Activated naive CD8-positive, alpha-beta T cell treated with anti-CD3 and anti-CD28 coated beads, Interleukin-2, amount 50 U/mL, for 24 hours (primary cell): ENCODE measurements around the gene SGSM2.

Source experiments
- ATAC-seq: fragments of 150-1000 bp; cut with Tn5 transposase; one replicate; pipeline ENCODE4 v1.10.0; 2021
- DNase-seq: peaks from one replicate; pipeline ENCODE4 v3.0.0; 2021
- H3K27ac Mint-ChIP-seq: one replicate; pipeline ENCODE4 v1.8.0; 2021; ENCODE audit warnings: mild to moderate bottlenecking, mixed read lengths
- H3K27me3 Mint-ChIP-seq: one replicate; pipeline ENCODE4 v1.8.0; 2021; ENCODE audit warnings: mixed read lengths
- H3K36me3 Mint-ChIP-seq: one replicate; pipeline ENCODE4 v1.8.0; 2021; ENCODE audit warnings: low read depth, mixed read lengths
- H3K4me1 Mint-ChIP-seq: one replicate; pipeline ENCODE4 v1.8.0; 2021; ENCODE audit warnings: mixed read lengths
- H3K4me3 Mint-ChIP-seq: one replicate; pipeline ENCODE4 v1.8.0; 2021; ENCODE audit warnings: mild to moderate bottlenecking, moderate library complexity, mixed read lengths
- H3K9me3 Mint-ChIP-seq: one replicate; pipeline ENCODE4 v1.8.0; 2021; ENCODE audit warnings: mixed read lengths

SGSM2 gene

DNA sequence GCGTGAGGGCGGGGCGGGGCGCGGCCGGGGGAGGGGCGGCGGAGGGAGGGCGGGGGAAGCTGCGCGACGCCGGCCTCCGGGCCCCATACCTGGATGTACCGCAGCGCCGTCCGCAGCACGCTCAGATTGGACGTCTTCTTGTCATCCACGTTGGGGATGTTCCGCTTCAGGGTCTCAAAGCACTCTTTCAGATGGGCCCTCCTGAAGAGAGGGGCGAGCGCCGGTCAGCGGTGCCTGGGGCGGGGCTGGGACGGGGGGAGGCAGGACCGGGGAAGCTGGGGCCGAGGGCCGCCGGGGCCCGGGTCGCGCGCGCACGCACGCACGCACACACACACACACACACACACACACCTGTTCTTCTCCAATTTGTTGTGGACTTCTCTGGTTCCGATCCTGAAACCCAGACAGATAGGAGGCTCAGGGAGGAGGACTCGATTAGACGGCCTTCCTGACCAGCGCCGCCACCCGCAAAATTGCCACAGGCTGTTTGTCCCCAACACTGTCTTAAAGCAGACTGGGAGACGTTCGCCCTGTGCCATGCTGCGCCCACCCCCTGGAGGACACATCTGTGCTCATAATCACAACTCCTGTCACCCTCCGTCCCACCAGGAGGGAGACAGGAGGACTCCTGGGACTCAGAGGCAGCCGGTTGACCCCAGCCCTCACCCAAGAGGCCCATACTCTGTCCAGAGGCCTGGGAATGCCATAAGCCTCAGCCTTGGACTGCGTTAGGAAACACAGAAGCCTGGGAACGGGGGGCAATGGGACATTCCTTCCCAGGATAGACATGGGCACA, 56.9 kb downstream of the SGSM2 start:
- Mint-ChIP-seq H3K36me3 (peaks cover 6% of the 10 kb centered on the region), H3K27me3 (no peaks in the 10 kb centered on the region), H3K9me3 (no peaks in the 10 kb centered on the region), H3K4me3 (peak overlapping the region; percentile 82), H3K27ac (peak overlapping the region; percentile 90), H3K4me1 (peaks cover 64% of the 10 kb centered on the region)
- DNase-seq (peak; percentile 23), ATAC-seq (no peak)

DNA sequence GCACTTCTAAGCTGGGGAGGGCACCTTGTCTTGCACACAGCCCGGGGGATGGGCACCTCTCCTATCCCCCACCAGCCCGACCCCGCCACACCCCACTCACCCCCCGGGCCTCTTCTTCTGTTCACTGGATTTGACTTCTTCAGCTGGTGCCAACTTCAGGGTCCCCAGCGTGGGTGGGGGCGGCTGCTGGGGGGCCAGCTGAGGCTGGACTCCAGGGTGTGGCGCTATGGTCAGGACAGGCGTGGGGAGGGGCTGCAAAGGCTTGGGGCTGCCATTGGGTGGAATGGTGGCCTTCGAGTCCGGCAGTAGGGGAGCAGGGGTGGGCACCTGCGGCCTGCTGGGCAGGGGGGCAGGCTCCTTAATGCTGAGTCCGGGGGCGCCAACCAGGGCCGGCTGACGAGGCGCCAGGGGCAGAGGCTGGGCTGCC, 57.5 kb downstream of the SGSM2 start:
- H3K9me3 Mint-ChIP-seq: no peaks in the 10 kb centered on the region
- DNase-seq (no peak), ATAC-seq (no peak)
- H3K27me3 Mint-ChIP-seq: no peaks in the 10 kb centered on the region
- H3K27ac Mint-ChIP-seq: no peak overlapping the region
- H3K36me3 Mint-ChIP-seq: peaks cover 4% of the 10 kb centered on the region
- H3K4me3 Mint-ChIP-seq: peak overlapping the region; percentile 82
- H3K4me1 Mint-ChIP-seq: peaks cover 66% of the 10 kb centered on the region

DNA sequence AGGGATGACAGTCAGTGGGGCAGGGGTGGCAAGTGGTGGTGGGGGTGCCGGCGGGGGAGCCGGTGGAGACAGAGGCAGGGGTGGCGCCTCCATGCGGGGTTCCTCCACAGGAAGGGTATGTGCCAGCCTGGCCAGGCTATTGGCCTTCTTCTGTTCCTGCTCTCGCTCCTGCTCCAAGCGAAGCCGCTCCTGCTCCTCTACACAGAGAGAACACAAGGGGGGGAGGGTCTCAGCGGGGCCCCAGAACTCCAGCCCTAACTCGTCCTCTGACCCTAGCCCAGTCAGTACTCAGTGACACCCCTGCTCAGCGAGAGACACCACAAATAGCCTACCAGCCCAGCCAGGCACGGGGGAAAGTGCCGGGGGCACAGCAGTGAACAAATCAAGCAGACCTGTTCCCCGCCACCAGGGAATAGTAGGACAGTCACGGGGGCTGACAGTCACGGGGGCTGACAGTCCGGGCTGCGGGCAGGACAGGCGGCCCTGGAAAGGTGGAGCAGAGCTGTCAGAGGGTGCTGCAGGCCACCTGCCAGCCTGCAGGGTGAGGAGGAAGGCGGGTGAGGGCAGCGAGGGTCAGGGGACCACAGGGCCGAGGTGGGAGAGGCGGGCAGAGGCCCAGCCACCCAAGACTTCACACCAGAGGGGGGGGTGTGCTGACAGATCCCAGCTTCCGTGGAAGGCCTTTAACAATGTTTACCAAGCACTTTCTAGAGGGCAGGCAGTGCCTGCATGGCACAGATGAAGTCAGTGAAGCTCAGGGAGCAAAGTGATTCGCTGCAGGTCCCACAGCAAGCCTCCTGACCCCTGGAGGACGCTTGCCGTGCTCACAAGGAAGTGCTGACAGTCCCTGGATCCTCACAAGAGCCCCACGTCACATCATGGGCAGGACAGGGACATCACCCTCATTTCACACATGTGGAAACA, 58.2 kb downstream of the SGSM2 start:
- Mint-ChIP-seq H3K4me1 (peaks cover 61% of the 10 kb centered on the region), H3K9me3 (no peaks in the 10 kb centered on the region), H3K4me3 (peak overlapping the region; percentile 55), H3K27ac (peak overlapping the region; percentile 64), H3K27me3 (no peaks in the 10 kb centered on the region), H3K36me3 (peaks cover 2% of the 10 kb centered on the region)
- DNase-seq (peak; percentile 18), ATAC-seq (no peak)

DNA sequence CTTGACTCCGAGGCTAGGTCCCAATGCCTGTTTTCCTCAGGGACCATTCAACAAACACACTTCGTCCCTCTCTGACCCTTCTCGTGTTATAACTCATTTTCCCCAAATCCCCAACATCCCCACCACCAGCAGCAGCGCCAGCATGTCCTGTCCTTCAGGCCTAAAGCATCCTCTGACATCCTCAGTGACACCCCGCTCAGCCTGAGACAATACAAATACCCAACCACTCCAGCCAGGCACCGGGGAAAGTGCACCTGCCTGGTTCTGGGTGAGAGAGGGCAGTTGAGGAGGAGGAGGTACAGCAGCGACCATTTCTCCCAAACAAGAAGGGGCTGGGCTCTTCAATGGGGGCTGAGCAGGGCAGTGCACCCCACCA, 58.9 kb downstream of the SGSM2 start:
- Mint-ChIP-seq H3K27ac (peak overlapping the region; percentile 64), H3K27me3 (no peaks in the 10 kb centered on the region), H3K9me3 (no peaks in the 10 kb centered on the region), H3K4me1 (peaks cover 54% of the 10 kb centered on the region), H3K36me3 (peaks cover 2% of the 10 kb centered on the region), H3K4me3 (peak overlapping the region; percentile 55)
- ATAC-seq: no peak
- DNase-seq: no peak

DNA sequence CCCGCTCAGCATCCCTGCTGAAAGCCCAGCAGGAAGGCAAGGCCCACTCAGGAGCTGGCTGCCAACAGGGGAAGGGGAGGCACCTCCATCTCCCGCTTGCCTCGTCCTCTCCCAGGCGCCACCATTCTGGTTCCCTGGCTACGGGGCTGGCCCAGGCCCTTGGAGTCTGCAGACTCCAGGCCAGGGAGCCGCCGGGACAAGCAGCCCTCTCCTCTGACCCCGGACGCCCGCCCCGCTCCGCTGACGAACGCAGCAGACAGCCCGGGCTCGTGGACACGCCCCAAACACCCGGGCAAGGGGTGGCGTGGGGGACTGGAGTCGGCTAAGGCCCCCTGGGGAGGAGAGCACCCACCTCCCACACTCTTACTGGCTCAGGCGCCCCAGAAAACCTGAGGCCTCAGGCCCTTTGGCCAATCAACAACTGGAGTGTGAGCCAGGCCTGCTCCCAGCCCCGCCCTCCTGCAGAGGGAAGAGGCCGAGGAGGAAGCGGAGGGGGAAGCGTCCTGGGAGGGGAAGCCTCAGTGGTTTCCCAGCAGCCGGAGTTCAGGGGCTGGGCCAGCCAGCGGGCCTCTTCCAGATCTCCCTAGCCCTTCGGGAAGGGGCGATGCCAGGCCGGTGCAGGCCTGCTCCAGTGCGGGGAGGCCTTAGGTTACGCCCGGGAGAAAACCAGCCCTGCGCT, 59.4 kb downstream of the SGSM2 start:
- peak; percentile 69 for DNase-seq
- H3K4me3 Mint-ChIP-seq: peak overlapping the region; percentile 61
- H3K36me3 Mint-ChIP-seq: peaks cover 2% of the 10 kb centered on the region
- H3K4me1 Mint-ChIP-seq: peaks cover 51% of the 10 kb centered on the region
- ATAC-seq: peak; percentile 2
- no peaks in the 10 kb centered on the region for H3K27me3 Mint-ChIP-seq
- H3K27ac Mint-ChIP-seq: peak overlapping the region; percentile 62
- no peaks in the 10 kb centered on the region for H3K9me3 Mint-ChIP-seq

DNA sequence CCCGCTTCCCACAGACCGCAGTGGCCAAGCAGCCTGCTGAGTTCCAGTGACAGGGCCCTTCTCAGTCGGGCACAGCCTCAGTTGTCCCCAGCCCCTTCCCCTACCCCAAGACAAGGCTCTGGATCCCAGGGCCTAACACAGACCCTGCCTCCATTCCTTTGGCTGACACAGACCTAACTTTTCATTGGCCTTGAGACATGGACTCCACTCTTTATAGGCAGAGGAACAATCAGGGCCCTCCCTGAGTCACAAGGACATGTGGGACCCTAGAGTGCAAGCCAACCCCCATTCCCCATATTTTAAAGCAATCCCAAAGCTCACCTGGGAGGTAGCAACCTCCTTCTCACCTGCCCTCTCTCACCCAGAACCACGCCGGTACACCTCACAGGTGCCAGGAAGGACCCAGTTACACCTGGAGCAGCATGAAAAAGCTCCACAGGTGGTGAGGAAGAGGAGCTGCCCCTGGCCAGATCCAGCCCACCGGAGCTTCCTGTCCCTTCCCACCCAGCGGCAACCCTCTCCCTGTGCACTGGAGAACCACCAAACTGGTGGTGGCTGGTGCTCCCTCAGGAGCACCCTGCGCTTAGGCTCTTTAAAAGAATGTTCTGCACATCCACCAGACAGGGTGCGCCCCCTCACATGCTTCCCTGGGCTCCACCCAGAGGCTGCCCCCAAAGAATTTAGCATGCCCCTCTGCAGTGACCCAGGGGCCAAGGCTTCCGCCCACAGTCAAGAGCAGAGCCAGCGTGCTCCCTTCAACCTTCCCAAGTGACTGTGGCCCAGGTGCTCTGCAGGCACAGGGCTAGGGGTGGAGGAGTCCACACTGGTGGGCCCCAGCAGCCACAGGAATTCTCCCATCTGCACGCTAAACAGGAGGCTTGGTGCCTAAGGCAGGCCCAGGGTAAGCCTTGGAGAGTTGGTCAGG, 60.2 kb downstream of the SGSM2 start:
- no peaks in the 10 kb centered on the region for H3K27me3 Mint-ChIP-seq
- H3K4me1 Mint-ChIP-seq: peaks cover 49% of the 10 kb centered on the region
- peaks cover 2% of the 10 kb centered on the region for H3K36me3 Mint-ChIP-seq
- ATAC-seq (no peak), DNase-seq (no peak)
- peak overlapping the region; percentile 96 for H3K4me3 Mint-ChIP-seq
- H3K9me3 Mint-ChIP-seq: no peaks in the 10 kb centered on the region
- H3K27ac Mint-ChIP-seq: peak overlapping the region; percentile 67

DNA sequence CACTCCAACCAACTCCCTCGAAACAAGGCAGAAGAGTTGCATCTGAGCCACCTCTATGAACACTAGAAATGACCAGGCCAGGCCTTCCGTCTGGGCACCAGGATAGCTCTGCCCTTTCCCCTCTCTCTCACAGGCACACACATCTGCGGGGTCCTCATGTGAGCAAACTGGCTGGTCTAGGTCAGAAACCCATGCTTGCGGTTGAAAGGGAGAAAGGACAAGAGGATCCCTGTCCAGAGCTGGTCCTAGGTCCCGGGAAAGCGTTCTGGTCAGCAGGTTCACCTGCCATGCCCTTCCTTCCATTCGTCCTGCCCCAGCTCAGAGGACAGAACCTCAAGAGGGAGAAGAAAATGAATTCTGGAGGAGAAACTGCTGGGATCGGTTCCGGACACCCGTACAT, 60.9 kb downstream of the SGSM2 start:
- peak overlapping the region; percentile 67 for H3K27ac Mint-ChIP-seq
- peak; percentile 14 for DNase-seq
- peaks cover 56% of the 10 kb centered on the region for H3K4me1 Mint-ChIP-seq
- peak overlapping the region; percentile 96 for H3K4me3 Mint-ChIP-seq
- no peaks in the 10 kb centered on the region for H3K9me3 Mint-ChIP-seq
- no peak for ATAC-seq
- peaks cover 2% of the 10 kb centered on the region for H3K36me3 Mint-ChIP-seq
- no peaks in the 10 kb centered on the region for H3K27me3 Mint-ChIP-seq

DNA sequence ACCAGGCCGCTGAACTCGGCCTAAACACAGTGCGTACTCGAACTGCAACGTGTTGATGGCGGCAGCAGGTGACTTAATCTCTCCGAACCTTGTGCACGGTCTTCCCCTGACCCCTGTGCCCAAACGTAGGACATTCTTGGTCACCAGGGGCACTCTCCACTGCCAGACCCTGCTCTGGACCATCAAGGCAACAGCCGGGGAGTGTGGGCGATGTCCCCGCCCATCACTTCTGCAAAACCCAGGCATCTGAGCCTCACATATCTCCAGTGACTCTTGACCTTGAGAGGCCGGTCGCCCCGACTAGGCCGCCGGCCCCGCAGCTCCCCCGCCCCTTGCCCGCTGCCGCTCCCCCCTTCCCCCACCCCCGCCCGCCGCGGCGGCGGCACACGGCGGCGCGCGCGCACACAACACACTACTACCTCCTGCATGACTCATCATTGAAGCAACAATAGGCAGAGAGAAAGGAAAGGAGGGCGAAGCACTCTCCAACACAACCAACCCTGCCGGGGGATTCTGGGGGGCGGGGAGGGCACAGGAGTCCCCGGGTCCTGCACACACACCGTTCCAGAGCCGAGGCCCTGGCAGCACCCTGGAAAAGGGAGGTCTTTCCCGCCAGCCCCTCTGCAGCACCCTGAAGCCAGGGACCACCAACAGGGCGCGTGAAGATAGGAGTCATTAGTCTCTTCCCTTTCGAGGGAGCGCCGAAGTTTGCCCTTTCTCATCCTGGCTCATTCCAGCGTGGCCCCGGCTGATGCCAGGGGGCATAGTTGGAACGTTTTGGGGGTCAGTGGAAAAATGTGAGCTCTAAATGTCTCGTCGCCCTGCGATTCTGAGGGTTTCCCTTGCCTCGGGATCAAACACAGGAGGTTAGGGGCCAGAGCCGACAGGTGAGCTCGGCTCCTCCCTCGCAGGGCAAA, 61.6 kb downstream of the SGSM2 start:
- Mint-ChIP-seq H3K9me3 (no peaks in the 10 kb centered on the region), H3K27ac (peak overlapping the region; percentile 97), H3K27me3 (no peaks in the 10 kb centered on the region), H3K4me1 (peaks cover 56% of the 10 kb centered on the region), H3K4me3 (peak overlapping the region; percentile 96), H3K36me3 (peaks cover 2% of the 10 kb centered on the region)
- ATAC-seq (no peak), DNase-seq (peak; percentile 59)

DNA sequence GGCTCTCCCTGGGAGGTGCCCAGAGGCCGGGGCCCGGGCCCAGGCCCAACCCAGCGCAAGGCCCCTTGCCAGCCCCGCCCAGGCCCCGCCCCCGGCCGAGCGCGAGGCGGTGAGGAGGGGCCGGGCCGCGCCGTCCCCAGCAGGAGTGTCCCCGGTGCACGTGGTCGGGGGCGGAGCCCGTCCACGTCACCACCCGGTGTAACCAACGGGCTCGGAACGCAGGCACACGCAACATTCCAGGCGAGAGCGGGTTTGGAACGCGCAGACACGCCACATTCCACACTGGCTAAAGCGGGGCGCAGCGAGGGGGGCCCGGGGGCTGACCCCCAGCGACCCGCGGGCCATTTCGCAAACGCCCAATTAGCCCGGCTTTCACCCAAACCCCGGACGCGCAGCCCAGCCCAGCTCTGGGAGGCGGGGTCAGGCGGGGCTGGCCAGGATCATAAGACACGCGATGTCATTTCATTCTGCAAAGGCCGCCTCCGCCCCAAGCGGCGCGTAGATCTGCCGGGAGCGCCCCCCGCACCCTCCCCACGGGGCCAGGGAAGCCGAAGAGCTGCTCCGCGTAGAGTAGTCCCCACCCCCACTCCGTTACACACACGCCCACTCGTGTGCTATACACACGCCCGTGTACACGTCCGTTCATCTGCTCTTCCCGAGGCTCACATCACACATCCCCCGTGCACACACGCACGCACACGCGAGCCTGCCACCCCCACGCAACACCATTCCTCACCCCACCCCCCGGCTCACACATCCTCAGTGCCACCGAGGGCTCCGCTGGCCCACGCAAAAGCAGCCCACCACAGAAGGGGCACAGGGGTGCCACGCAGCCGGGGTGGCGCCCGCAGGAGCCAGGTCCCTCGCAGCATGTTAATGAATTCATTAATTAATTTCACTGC, 62.5 kb downstream of the SGSM2 start:
- peak overlapping the region; percentile 97 for H3K27ac Mint-ChIP-seq
- ATAC-seq (peak; percentile 63), DNase-seq (peak; percentile 96)
- no peaks in the 10 kb centered on the region for H3K36me3 Mint-ChIP-seq
- no peaks in the 10 kb centered on the region for H3K27me3 Mint-ChIP-seq
- H3K9me3 Mint-ChIP-seq: no peaks in the 10 kb centered on the region
- H3K4me3 Mint-ChIP-seq: peak overlapping the region; percentile 96
- peaks cover 53% of the 10 kb centered on the region for H3K4me1 Mint-ChIP-seq

DNA sequence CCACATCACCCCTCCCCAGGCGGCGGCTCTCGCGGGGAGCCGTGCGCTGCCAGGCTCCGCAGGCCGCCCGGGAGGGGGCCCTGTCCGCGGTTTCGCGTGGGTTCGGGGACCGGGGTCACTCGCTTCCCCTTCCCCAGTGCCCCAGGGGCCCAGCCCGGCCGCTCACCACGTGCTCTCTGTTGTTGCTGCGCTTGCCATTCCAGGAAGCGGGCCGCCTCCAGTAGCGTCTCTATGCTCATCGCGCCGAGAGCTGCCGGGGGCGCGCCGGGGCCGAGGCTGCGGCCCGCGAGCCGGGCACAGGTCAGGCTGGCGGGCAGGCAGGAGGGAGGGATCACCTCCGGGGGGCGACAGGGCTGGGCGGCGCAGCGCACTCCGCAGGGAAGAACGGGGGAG, 63.2 kb downstream of the SGSM2 start:
- no peaks in the 10 kb centered on the region for H3K36me3 Mint-ChIP-seq
- peak overlapping the region; percentile 97 for H3K27ac Mint-ChIP-seq
- no peaks in the 10 kb centered on the region for H3K9me3 Mint-ChIP-seq
- peaks cover 58% of the 10 kb centered on the region for H3K4me1 Mint-ChIP-seq
- DNase-seq (peak; percentile 67), ATAC-seq (no peak)
- no peaks in the 10 kb centered on the region for H3K27me3 Mint-ChIP-seq
- H3K4me3 Mint-ChIP-seq: peak overlapping the region; percentile 96

DNA sequence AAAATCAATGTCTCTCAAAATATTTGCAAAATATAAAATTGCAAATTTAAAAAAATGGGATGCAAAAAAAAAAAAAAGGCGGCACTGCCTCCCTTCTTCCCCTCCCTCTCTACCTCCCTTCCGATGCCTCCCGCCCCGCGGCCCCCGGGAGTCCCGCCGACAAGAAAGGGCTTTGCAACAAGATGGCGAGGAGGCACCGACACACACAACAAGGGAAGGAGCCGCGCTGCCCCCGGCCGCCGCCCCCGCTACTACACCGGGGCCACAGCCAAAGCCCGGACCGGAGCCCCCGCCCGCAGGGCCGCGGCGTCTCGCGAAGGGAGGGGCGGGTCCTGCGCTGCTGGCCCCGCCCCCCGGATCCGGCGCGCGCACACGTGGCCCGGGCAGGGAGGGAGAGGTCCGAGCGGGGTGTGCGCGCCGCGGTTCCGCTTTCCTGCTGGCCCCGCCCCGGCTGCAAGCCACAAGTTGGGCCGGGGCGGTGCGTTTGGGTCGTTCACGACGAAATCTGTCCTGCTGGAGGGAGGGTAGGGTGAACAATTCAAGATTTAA, 63.6 kb downstream of the SGSM2 start, which contains the start of gene MNT:
MNT (minus strand) TSS at position 184 of the 549 bp plus-strand sequence. CDS start 348 bp downstream, outside the sequence.
- peak within 1 kb of the TSS; percentile 97 for H3K27ac Mint-ChIP-seq
- H3K9me3 Mint-ChIP-seq: no peaks in the 10 kb centered on the region
- ATAC-seq (peak; percentile 27), DNase-seq (peak; percentile 94)
- no peaks in the 10 kb centered on the region for H3K27me3 Mint-ChIP-seq
- H3K4me3 Mint-ChIP-seq: peak within 1 kb of the TSS; percentile 96
- H3K4me1 Mint-ChIP-seq: peaks cover 57% of the 10 kb centered on the region
- H3K36me3 Mint-ChIP-seq: no peaks in the 10 kb centered on the region
